HG03159 (cell line): Measurements from ENCODE around the gene COA6.

Experiments
- ATAC-seq: cut with Tn5 transposase; IDR thresholded peaks from one replicate; pipeline ENCODE4 v1.9.1; 2021; ENCODE audit warnings: mild to moderate bottlenecking, moderate library complexity; ENCODE audit not compliant: unreplicated experiment

The COA6 gene

DNA sequence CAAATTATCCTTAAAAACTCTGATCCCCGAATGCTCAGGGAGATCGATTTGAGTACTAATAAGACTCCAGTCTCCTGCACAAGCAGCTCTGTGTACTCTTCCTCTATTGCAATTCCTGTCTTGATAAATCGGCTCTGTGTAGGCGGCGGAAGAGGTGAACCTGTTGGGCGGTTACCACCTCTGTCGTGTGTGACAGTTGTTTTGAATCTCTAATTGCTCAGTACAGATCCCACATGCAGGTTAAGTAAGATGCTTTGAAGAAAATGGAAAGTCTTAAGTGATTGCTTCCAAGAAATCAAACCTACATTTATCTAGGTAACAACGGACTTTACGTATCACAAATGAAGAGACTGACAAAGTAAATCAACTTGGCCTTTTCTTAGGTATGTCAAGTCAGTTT is 35.5 kb downstream of the COA6 start:
- ATAC-seq: no peak

DNA sequence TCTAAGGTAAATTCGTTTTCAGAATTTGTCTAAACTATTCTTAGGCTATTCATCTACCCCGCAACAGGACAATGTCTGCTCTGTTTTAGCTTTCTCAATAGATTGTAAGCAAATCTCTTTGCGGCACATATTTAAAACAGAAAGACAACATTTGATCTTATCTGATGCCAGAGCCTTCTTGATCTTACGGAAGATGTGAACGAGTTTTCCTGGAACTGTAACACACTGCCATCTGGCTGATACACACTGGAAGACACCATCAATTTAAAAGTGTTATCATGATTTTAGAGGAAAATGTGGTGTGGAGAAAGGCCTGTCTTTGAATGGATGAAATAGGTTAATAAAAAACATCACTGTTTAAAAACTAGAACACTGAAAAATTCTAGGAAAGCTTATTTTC is 36.1 kb downstream of the COA6 start:
- no peak for ATAC-seq

DNA sequence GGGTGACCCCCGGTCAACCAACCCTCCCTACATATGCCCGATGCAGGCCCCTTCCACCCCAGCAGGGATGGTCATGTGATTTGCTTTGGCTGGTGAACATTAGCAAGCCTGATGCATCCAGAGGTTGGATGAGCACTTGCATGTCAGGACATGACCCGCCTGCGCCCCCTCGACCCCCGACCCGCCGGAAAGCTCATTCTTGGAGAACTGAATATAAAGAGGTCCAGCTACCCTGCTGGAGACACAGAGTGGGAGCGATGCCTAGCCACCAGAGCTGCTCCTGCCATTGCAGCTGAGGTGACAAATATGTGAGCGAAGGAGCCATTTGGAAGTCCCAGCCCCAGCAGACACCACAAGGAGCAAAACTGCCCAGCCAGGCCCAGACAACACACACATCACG is 39.6 kb downstream of the COA6 start:
- ATAC-seq: no peak

DNA sequence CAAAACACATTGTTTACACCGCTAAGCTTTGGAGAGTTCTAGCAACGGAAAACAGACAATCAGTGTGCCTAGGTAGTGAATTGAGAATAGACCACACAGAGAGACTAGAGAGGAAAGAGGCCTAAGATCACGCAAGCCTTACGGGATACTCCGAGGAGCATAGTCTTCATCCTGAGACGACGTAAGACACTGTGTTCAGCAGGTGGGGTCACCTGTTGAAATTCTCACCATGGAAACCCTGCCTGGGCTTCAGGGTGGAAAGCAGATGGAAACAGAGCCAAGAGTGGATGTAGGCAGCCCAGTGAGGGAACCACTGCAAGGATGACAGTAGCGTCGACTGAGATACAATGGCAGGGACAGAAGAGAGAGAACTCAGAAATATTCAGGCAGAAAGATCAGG is 40.2 kb downstream of the COA6 start:
- no peak for ATAC-seq

DNA sequence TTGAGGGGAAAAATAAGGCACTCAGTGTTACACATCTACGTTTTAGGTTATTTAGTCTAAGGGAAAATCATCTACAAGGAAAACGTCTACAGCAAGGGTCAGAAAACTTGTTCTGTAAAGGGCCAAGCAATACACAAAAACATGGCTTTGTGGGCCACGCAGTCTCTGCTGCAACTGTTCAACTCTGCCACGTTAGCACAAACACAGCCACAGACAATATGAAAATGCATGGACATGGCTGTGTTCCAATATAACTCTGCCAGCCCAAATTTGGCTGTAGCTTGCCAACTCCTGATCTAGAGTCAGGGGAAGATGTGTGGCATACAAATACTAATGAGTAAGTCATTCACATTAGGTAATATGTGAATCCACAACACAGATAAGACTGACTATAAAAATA is 40.7 kb downstream of the COA6 start:
- no peak for ATAC-seq

DNA sequence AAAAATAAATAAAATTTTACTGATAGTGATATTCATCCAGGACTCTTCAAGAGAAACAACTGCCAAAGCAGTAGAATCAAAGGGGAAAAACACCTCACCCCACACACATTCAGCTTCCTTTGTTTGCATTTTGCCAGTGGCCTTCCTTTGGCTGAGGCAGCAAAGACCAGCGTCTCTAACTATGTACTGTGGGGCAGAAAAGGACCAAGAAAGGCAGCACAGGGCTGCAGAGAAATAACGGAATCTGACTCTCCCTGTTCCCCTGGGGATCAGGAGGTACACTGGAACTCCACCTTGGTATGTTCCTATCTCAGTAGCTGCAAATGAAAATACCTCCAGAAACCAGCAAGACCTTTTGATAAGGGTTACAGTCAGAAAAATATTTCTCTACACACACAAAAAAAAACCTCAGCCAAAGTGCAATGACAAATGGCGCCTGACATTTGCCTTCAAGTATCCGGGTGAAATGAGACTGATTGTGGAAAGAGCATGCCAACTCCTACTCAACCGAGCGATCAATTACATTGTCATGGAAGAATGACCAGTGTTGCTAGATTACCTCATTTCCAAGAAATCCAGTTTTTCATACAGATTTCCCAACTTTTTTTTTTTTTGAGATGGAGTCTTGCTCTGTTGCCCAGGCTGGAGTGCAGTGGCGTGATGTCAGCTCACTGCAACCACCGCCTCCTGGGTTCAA is 54.8 kb downstream of the COA6 start:
- no peak for ATAC-seq

DNA sequence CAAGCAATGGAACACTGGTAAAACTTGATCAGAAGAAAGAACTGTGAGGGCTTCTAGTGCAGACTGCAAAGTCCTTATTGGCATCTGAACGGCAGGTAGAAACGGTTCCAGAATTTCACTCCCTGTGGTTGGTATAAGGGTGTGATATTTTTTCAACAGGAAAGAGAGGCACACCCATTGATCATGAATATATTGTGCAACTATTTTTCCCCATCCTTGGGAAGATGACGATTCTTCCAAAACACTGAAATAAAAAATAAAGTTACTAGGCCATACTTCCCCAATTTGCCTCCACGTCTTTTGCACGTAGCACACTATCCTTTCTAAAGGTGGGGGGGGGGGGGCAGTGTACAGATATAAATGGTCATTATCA is 56.2 kb downstream of the COA6 start:
- ATAC-seq: no peak

DNA sequence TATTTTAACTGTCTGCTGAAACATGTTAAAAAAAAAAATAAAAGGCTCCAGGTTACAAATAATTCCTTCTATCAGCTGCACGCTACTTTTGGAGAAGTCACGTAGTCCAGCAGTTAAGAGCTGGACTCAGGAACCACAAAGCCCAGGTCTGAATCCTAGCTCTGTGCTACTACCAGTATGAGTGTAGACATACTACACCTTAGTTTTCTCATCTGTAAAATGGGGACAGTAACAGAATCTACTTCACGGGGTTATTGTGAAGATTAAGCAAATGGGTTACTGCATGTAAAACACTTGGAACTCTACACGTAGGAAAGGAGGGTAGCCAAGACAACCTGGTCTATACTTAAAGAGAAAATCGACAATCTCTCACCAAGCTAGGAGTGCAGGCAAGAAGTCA is 57.4 kb downstream of the COA6 start:
- no peak for ATAC-seq

DNA sequence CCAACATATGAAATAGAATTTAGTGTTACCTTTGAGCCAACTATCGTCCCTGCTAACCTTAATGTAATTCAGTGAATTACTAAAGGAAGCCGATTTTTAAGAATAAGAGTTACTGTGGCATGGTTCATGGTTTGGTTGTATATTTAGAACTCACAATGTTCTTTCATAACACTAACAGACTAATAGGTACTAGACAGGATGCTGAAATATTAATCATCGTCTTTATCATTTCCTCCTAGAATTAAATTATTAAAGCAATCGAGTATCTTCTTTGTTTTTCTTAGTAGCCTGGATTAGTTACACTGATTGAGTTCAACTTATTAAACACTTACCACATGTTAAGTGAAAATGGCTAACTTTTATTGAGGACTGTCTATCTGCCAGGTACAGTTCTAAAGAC is 58.0 kb downstream of the COA6 start:
- no peak for ATAC-seq

DNA sequence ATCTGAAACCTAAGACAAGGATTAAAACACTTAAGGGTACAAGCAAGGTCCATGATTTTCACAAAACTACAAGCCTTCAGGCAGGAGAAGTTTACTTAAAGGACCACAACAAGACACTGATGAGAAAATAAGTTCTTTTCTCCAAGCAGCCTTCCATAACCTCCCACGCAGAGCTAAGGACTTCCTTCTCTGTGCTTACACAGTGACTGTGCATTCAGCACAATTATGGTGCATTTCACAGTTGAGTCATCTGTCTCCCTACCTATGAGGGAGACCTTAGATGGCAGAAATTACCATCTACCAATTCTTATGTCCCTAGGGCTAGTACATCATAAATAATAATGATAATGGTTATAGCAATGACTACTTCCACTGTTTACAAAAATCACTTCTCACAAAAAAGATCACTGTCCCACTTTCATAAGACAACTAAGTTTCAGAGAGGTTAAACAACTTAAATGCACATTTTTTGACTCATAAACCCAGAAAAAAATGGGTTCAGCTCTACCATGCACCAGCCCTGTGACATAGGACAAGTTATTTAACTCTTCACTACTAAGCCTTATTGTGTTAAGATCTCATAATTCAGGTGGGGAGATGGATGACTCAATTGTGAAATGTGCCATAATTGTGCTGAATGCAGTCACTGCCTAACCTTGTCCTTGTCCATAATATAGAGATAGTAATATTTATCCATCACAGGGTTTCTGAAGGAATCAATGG is 60.5 kb downstream of the COA6 start:
- ATAC-seq: no peak
